Measurements from ENCODE around the gene HOXA6. TPM values are rescaled to one million over a fixed set of nuclear protein-coding genes. Genes with fewer than 3 reads are reported as not detected.

The HOXA6 gene
- total RNA-seq, 2 experiments from 2014 or later, result not detected

- POLR2A ChIA-PET, result no interaction called here
- CTCF ChIA-PET, result no interaction called here
Observed at GRCh38 chr7:27133409-27134231, 14.0 kb downstream of the HOXA6 start.

DNA sequence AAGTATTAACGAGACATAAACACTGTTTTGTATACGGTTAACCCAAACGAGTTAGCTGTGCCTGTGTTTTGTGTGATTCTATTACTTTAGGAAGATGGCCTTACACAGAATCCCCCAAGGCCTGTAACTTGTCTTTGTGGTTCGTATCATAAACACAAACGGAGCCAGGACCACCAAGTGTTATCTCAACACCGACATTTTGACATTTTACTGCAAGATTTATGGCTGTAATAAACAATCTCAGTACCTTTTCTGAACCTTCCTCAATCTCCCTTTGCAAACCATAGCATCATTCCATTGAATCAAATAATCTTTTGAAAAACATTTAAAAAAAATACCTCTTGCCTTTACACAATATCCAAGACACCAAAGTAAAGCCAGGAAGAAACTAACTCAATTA lies 14.6 kb downstream of the HOXA6 start:
- ChIA-PET POLR2A (no interaction called here), CTCF (no interaction called here)

- ChIA-PET POLR2A (no interaction called here), CTCF (interaction anchor here (1.7 kb wide), 1 partner anchor 29 kb away, joined by 4 read pairs; no protein-coding TSS in a partner anchor)
Observed at GRCh38 chr7:27132214-27132613, 15.4 kb downstream of the HOXA6 start.

GRCh38 chr7:27131390-27131819 lies 16.2 kb downstream of the HOXA6 start:
- ChIA-PET CTCF (interaction anchor here (1.5 to 1.7 kb wide), 2 partner anchors 20 to 29 kb away, joined by 4 read pairs; no protein-coding TSS in a partner anchor), POLR2A (interaction anchor here (1.0 kb wide), 1 partner anchor 11 kb away, joined by 6 read pairs; no protein-coding TSS in a partner anchor)

- POLR2A ChIA-PET, result interaction anchor here (1.0 kb wide), 1 partner anchor 10 kb away, joined by 6 read pairs; no protein-coding TSS in a partner anchor
Observed at GRCh38 chr7:27130540-27131389, 16.8 kb downstream of the HOXA6 start, which contains the start of gene HOXA4. Gene HOXA4, minus strand, starts transcription at chr7:27130757. Its CDS starts 24 bp downstream, at chr7:27130733.

GRCh38 chr7:27129729-27130539 lies 17.6 kb downstream of the HOXA6 start:
- POLR2A ChIA-PET, result no interaction called here
- CTCF ChIA-PET, result no interaction called here

More at GRCh38 chr7:27130540-27131389, 16.8 kb downstream of the HOXA6 start, which contains the start of gene HOXA4:
- CTCF ChIA-PET, result interaction anchor here (1.5 to 1.7 kb wide), 2 partner anchors 20 to 30 kb away, joined by 4 read pairs; no protein-coding TSS in a partner anchor

- POLR2A ChIA-PET, result no interaction called here
- CTCF ChIA-PET, result no interaction called here
Observed at GRCh38 chr7:27128776-27129728, 18.5 kb downstream of the HOXA6 start.

GRCh38 chr7:27128034-27128433 lies 19.5 kb downstream of the HOXA6 start:
- POLR2A ChIA-PET, result no interaction called here
- CTCF ChIA-PET, result no interaction called here

GRCh38 chr7:27126596-27127327 lies 20.8 kb downstream of the HOXA6 start:
- ChIA-PET CTCF (no interaction called here), POLR2A (no interaction called here)

DNA sequence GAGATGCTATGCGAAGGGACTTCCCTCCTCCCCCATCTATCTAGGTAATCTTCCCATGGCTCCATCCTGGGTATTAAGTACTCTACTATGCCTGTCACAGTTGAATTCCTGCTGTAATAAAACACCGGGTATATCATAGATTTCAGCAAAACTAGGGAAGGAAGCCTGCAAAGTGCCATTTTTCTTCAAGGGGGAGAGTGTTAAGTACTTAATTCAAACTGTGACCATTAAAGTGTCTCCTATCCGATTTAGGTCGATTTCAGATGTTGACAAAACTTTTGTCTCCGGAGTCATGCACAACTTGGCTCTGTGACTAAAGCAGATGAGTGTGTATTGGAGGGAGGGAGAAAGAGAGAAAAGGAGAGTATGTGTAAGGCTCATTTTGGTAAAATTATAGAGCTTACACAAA lies 21.6 kb downstream of the HOXA6 start:
- POLR2A ChIA-PET, result no interaction called here
- CTCF ChIA-PET, result no interaction called here

DNA sequence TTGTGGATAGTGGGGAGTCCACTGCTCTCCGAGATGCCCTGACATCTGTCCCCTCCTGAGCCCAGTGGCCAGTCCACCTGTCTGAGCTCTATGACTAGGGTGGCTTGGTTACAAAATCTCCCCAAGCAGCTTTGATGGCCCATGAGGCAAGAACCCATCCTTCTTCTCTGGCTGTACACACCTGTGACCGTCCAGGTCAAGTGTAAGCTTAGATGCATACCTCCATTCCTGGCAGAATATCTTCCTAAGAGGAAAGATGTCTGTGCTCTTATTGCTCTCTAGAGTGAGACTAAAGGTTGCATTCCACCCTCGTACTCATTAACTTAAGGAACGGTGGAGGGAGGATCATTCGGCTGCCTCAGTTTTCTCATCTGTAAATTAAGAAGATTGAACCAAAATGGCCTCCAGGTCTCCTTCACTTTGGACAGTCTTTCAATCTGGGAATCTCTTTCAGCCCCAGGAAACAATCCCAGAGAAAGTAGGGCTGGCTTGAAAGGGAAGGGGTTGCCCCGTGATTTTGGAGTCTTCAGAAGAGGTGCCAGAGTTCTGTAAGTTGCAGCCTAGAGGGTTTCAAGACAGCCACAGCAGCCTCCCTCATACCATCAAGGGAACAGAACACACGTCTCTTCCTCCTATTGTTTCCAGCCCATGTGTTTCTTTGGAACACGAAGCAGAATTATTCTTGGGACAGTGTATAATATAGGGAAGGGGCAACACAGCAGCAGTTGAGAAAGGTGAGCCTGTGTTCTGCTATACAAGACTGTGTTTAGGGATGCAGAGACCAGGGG lies 22.5 kb downstream of the HOXA6 start:
- ChIA-PET POLR2A (no interaction called here), CTCF (no interaction called here)

GRCh38 chr7:27124096-27124901 lies 23.3 kb downstream of the HOXA6 start:
- POLR2A ChIA-PET, result no interaction called here
- CTCF ChIA-PET, result no interaction called here

DNA sequence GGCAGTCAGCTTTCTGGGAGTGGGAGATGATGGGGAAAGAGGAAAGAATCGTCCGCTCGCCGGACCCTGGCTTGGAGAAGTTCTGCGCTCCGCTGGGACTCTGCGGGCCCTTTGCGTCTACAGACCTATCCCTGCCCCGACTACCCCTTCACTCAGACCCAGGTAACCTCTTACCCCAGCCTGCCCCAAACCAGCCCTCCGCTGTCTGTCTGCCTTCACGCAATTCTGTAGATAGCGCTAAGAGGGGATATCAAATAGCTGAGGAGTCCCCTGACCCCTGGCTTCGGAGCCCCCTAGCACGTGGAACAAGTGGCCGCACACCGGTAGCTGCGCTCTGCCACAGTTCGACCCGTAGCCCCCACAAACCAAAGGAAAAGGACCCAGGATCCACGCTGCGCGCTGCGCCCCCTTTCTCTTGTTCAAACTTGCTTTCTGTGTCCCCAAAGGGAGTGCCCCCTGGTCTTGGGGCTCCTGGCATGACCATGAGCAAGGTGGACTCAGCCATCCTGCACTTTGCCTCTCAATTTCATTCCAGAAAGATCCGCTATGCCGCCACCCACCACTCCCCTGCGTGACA lies 24.0 kb downstream of the HOXA6 start:
- POLR2A ChIA-PET, result no interaction called here
- CTCF ChIA-PET, result no interaction called here

DNA sequence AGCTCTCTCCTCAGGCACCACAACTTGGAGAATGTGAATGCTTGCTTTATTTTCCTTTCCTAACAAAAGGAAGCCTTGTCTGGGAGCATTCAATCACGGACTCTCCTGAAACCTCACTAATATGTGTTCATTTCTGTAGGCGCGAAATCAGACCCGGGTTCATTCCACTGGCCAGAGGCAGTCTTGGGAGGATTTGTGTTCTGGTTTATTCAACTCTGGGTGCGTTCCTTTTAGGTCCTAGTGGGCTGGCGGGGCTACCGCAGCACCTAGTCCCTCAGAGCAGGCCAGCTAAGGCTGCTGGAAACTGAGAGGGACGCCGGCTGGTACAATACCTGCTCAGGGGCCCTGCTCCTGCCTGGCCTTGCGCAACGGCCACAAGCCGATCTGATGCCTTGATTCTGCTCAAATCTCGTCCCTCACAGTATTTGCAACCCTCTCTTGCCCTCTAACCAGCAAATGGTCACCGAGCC lies 24.5 kb downstream of the HOXA6 start:
- POLR2A ChIA-PET, result no interaction called here
- CTCF ChIA-PET, result no interaction called here

GRCh38 chr7:27122077-27122910 lies 25.3 kb downstream of the HOXA6 start:
- POLR2A ChIA-PET, result no interaction called here

More at GRCh38 chr7:27122077-27122910, 25.3 kb downstream of the HOXA6 start:
- CTCF ChIA-PET, result no interaction called here
